GM21381 (cell line): ENCODE results near the gene TIGD6.

ENCODE experiments used
- ATAC-seq: cut with Tn5 transposase; IDR thresholded peaks from one replicate; pipeline ENCODE4 v1.9.1; 2021; ENCODE audit warnings: mild to moderate bottlenecking, moderate library complexity; ENCODE audit not compliant: unreplicated experiment

Gene TIGD6

GRCh38 chr5:150017226-150018005, 17.0 kb upstream of the TIGD6 start:
- no peak for ATAC-seq

GRCh38 chr5:150016537-150016936, 16.1 kb upstream of the TIGD6 start:
- ATAC-seq = no peak

GRCh38 chr5:150015415-150015814, 15.0 kb upstream of the TIGD6 start:
- ATAC-seq = no peak

GRCh38 chr5:150014456-150014855, 14.0 kb upstream of the TIGD6 start:
- no peak for ATAC-seq

- ATAC-seq = no peak
These were observed 13.5 kb upstream of the TIGD6 start for GRCh38 chr5:150013931-150014330.

GRCh38 chr5:150009671-150010387, 9.4 kb upstream of the TIGD6 start:
- ATAC-seq = no peak

GRCh38 chr5:150007050-150007449, 6.6 kb upstream of the TIGD6 start:
- no peak for ATAC-seq

- no peak for ATAC-seq
These were observed 5.9 kb upstream of the TIGD6 start for GRCh38 chr5:150006318-150006717.

GRCh38 chr5:150001660-150002486, 1.4 kb upstream of the TIGD6 start:
- peak; percentile 50 for ATAC-seq

GRCh38 chr5:150000990-150001659, 671 bp upstream of the TIGD6 start:
- ATAC-seq = no peak

GRCh38 chr5:149999866-150000255, 593 bp downstream of the TIGD6 start:
- ATAC-seq = no peak

GRCh38 chr5:149999359-149999758, 1.1 kb downstream of the TIGD6 start:
- ATAC-seq = no peak

- no peak for ATAC-seq
These were observed 2.2 kb downstream of the TIGD6 start for GRCh38 chr5:149998281-149998680.

- no peak for ATAC-seq
These were observed 4.1 kb downstream of the TIGD6 start for GRCh38 chr5:149996205-149996890.

GRCh38 chr5:149995385-149996204, 4.9 kb downstream of the TIGD6 start:
- no peak for ATAC-seq

GRCh38 chr5:149993471-149993870, 7.0 kb downstream of the TIGD6 start:
- no peak for ATAC-seq

GRCh38 chr5:149990518-149991376, 9.7 kb downstream of the TIGD6 start:
- no peak for ATAC-seq

GRCh38 chr5:149988126-149988525, 12.3 kb downstream of the TIGD6 start:
- no peak for ATAC-seq

GRCh38 chr5:149982505-149982904, 17.9 kb downstream of the TIGD6 start:
- ATAC-seq = no peak
